NCI-H1417 (cell line): ENCODE results near the gene GDI2.
"Not testable (repeated sequence)": the region's sequence is repeated elsewhere in the genome, so short reads cannot be mapped to it uniquely, and the experiment has no call there.

ENCODE experiments used
- DNase-seq, 3 experiments: peaks; one replicate each; lab custom pipeline; 2025; lab: John Stamatoyannopoulos, UW

The GDI2 gene

DNA sequence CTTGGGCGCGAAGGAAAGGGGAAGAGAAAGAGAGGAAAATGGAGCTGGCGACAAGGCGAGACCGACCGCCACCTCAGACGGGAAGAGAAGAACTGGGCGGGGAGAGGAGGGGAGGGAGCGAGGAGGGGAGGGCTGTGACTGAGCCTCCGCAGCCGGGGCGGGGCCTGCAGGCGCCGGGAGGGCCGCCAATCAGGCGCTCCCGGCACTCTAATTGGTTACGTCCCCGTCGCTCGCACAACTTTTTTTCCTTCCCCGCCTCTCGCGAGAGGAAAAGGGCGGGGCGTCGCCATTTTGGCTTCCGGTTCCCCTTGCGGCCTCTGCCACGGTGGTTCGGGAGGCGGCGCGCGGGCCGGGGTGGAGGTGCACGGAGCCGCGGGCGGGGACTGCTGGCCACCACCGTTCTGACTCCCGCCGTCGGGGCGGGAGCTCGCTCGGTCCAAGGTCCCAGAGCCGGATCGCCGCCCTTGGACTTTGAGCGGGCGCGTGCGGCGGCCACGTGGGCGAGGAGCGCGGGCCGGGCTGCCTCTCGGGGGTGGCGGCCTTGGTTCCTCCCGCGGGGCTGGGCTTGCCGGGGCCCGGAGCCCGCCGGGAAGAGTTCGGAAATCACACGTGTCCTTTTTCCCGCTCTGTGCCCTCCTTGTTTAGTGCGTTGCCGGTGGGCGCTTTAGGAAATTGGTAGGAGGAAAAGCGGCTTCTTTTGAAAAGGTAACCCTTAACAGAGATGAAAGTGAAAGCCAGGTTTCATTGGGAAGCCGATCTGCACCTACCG, at the start of gene GDI2:
GDI2 (minus strand) TSS at position 94 of the 769 bp plus-strand sequence. CDS start 176 bp downstream, outside the sequence.
- DNase-seq: peak; percentile 91 to 96 (median 93)

DNA sequence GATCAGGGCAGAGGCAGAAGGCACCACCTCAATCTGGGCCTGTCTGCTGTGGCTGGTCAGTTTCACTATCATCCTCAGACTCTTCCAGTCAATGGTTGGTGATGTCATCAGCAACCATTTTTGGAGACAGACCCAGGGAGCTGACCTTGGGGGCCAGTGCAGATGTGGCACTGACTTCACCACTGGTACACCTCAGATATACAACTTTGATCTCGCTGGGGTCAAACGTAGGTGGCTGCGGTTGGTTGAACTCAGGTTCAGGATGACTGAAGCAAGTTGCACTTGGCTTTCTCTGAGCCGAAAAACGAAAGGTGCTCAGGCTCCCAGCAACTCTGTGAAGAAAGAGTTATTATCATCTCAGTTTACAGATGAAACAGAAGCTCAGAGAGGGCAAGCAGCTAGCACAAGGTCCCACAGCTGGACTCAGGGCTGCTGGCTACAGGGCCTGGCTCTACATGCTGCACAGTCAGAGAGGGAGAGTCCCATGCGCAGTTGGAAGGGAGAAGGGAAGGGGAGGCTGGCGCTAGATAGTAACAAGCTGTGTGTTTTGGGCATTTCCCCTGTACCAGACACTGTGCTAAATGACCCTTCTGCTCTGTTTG, 49.2 kb upstream of the GDI2 start:
- no peak for DNase-seq

DNA sequence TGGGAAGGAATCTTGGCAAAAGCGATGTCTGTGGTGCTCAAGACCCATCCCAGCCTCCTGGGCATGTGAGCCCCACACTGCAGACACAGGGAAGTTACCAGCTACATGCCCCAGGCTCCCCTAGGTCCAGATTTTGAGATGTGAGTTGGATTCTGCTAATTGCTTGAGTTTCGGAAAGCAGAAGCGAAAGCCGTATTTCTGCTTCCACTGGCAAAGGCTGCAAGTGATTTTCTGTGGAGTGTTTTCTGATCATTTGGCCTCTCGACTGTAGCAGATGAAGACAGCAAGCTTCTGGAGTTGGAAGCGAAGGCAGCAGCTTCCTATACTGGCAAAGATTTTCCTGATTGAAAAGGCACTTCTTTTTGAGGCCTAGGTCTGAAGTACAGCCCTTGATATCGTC, 46.8 kb upstream of the GDI2 start:
- DNase-seq: no peak

DNA sequence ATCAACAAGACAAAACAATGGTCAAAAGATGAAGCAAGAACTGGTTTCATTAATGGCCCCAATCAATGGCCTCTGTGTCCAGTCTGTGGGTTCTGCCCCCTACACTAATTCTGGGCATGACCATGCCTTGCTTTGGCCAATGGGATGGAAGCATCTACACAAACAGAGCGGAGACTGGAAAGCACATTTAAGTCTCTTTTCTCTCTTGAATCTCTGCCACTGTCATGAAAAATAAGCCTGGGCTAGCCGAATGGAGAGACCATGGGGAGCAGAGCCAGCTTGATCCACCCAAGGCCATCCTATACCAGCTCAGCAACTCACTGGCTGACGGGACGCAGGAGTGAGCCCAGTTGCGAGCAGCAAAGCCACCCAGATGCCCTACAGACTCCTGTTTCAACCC, 45.6 kb upstream of the GDI2 start:
- no peak for DNase-seq

DNA sequence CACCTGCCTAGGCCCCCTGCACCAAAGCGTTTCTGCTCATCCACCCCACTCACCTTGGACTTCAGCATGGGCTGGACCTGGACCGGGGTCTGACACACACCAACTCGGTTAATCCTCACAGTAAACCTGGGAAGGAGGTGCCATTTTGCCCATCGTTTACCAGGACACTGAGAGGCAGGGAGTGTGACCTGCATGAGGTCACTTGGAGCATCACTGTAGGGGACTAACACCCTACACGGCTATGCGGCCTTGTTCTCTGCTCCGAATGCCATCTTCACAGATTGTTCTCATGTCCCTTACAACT, 43.4 kb upstream of the GDI2 start:
- no peak for DNase-seq

DNA sequence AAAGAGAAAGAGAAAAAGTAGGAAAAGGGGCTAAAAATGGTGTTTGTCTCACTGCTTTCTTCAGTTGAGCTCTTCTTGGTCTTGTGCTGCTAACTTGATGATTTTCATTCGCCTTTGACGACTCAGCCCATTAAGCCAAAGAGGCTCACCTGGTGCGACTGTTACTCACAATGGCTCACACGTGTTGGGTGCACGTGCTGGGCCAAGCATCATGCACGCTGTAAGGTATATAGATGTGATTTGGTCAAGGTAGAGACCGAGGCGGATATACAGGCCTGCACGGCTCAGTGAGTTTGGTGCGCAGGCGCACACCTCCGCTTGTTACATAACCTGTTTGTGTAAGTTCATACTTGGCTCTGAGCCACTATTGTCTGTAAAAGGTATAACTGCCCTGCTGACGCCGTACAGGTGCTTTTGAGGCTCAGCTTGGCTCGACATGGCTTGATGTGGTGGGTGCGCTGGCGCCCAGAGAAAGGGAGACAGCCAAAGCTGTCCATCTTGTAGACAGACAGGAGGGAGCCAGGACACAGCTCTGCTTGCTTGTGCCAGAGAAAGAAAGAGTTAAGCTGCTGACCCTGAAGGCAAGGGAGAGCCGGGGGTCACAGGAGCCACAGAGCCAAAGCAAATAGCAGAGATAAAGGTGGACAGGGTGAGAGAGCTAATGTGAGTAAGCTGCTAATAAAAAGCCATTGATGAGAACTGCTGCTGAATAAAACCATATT, 42.9 kb upstream of the GDI2 start:
- no peak for DNase-seq

DNA sequence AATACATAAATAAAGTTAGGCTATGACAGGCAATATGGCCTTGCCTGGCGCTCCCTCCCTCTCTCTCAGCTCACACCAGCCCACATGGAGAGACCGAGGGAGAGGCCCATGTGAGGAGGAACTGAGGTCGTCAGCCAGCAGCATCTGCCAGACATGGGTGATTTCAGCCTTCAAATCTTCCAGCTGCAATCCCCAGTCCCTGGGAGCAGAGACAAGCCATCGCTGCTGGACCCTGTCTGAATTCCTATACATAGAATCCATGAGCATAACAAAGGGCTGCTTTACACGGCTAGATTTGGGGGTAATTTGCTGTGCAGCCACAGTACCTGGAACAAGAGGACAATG, 40.9 kb upstream of the GDI2 start:
- no peak for DNase-seq

DNA sequence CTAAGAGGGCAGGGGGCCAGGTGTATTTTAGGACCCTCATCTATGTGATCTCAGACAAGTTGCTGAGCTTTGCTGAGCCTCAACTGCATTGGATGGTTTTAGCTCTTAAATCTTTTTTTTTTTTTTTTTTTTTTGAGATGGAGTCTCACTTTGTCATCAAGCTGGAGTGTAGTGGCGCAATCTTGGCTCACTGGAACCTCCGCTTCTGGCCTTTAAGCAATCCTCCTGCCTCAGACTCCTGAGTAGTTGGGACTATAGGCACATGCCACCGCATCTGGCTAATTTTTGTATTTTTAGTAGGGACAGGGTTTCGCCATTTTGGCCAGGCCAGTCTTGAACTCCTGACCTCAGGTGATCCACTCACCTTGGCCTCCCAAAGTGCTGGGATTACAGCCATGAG, 33.4 kb upstream of the GDI2 start:
- not testable (repeated sequence) for DNase-seq

DNA sequence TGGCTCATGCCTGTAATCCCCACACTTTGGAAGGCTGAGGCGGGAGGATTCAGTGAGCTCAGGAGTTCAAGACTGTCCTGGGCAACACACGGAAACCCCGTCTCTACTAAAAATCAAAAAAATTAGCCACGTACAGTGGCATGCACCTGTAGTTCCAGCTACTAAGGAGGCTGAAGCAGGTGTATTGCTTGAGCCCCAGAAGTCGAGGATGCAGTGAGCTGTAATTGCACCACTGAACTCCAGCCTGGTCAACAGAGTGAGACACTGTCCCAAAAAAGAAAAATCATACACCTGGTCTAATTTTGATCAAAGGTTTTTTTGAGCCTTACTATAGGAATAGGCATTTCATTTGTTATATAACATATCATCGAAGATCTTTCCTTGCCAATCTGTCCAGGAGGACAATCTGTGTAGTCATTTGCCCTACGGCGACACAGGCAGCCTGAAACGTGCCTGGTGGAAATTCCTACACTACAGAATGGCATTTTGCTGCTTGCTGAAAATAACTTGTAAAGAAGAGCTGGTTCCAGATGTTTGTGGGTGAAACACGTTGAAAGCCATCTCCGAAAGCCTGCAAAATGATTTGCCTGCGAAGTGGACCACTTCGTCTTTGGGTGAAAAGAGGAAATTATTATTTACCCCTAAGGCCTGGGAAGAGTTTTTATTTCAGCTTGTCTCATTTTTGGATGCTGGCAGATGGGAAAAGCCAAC, 31.3 kb upstream of the GDI2 start:
- DNase-seq: no peak

DNA sequence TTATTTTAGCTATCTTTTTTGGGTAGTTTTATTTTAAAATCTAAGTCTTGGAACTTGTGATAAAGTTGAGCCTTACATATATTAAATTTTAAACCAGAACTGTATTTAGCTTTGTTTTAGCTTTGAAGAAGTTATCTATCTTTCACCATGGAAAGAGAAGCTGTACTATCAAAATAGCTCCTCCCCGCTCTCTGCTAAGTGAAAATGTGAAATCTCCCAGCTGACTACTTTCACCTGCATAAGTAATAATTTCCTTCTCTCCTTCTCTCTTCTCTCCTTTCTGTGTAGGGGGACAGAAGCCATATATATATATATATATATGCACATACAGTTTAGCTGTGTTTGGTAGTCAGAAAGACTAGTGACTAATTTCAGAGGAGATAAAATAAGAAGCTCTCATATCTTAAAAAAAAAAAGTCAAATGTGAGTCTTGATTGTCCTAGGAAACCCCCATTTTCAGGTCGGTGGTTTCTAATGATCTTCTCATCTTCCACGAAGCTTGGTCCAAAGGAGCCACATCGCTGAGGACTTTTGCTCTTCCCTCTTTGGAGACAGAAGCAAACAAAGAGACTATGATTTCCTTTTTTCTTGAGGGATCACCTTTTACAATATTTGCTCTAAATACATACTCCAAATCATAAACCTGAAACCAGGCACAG, 30.6 kb upstream of the GDI2 start:
- no peak for DNase-seq

DNA sequence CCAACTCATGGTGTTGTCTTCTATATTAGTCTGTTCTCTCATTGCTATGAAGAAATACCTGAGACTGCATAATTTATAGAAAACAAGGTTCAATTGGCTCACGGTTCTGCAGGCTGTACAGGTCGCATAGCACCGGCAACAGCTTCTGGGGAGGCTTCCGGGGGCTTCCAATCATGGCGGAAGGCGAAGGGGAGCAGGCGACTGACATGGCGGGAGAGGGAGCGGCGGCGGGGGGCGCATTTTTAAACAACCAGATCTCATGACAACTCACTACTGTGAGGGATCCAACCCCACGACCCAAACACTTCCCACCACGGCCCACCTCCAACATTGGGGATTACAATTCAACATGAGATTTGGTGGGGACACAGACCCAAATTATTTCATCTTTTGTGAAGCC, 28.7 kb upstream of the GDI2 start:
- DNase-seq: no peak

DNA sequence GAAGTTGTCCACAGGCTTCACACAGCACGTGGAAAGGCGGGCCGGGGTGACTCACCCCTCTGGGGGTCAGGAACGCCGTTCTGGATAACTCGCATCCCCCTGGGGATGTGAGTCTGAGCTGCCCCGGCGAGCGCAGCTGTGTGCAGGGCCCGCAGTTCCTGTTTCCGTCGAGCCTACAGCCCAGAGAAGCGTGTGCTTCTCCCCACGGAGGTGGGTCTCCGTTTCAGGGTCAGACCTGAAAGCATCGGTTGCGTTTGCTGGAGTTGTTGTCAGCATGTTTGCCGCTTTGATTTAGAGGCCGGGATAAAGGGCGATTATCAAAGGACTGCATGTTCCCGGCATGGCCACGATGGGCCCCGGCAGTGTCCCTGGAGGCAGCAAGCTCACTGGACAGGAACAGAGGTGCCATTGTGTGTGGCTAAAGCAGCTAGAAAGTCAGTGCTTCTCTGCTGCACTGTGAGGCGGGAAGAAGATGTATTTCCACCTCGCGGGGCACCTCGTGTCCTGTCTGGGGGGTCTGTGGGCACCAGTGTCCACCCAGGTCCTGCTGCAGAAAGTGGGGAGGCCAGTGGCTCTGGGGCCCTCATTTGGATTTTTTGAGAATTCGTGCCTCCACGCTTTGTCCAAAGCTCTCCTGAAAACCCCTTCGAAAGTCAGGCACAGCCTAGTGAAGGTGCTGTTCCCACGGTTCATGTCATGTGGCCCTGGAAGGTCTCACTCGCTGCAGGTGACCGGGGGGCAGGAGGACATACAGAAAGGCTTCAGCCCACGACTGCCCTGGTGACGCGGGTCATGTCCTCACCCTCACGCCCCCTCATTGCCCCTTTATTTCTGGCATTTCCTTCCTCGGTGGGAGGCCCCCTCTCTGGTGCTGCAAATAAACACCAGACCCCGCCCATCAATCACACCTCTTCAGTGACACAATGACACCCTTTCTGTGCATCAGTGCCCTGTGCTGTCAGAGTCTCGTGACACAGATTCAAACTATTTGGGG, 27.4 kb upstream of the GDI2 start:
- no peak for DNase-seq

DNA sequence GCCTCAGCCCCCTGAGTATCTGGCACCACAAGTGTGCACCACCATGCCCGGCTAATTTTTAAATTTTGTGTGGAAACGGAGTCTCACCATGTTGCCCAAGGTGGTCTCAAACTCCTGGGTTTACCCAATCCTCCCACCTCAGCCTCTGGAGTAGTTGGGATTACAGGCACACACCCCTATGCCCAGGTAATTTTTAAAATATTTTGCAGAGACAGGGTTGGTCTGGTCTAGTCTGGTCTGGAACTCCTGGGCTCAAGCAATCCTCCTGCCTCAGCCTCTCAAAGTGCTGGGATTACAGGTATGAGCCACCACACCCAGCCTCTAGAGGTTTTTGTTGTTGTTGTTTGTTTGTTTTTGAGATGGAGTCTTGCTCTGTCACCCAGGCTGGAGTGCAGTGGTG, 22.9 kb upstream of the GDI2 start:
- not testable (repeated sequence) for DNase-seq

DNA sequence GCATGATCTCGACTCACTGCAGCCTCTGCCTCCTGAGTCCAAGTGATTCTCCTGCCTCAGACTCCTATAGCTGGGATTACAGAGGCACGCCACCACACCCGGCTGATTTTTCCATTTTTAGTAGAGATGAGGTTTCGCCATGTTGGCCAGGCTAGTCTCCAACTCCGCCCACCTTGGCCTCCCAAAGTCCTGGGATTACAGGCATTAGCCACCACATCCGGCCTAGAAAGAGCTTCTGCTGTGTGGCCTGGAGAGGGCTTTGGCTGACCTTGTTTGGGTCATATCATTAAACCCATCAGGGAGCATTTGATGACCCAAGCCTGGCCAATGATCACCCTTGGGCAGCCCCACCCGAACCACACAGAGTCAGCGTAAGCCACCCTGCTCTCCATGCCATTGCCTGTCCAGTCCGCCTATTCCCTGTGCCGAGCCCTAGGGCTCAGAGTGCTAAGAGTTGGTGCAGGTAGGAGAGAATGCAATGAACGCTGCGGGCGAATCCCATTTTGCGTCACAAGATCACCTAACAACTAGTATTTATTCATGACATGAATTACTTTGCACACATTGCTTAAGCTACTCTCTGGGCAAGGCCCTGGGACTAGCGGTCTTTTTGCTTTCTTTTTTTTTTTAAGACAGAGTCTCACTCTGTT, 22.3 kb upstream of the GDI2 start:
- DNase-seq: no peak

DNA sequence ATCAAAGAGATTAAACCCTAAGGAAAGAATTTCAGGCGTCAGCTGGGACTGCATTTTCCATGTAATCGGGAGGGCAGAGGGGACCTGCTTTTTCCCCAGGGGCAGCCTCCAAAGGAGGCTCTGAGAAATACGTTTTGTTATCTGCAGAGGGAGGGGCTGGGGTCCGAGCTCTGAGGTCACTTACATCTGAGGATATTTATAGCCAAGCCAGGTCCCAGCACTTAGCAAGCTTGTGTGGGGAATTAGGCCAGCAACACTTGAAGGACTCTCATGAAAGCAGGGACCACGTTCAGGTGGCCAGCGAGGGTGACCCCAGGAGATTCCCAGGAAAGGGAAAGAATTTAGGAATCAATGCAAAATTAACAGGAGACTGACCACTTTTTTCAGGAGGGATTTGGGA, 20.6 kb upstream of the GDI2 start:
- DNase-seq: no peak

DNA sequence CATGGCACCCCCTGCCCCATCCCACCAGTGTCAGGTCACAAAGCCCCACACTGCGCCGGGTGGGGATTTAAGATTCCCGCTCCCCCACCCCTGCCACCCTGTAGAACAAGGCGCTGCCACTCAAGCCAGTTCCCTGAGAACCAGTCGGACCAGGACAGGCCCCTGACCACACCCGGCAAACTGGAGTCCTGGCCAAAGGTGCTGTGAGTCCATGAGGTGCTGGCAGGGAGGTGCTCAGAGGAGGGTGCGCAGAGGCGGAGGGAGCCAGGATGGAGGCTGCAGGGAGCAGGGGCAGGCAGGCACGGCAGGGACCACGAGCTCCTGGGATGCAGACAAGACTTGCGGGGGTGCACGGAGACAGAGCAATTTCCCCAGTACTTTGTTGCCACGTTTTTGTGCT, 19.7 kb upstream of the GDI2 start:
- no peak for DNase-seq

DNA sequence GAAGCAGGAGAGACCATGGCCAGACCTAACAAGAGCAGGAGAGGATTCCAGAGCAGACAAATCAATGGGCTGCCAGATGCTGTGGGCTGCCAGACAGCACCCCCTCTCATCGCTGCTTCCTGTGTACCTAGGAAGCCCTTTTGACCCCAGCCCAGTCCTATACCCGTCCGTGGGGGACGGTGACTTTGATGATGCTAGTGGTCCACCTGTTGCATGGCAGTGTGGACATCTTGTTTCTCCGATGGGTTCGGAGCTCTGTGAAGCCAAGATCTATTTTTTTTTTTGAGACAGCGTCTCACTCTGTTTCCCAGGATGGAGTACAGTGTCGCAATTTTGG, 18.2 kb upstream of the GDI2 start:
- no peak for DNase-seq

DNA sequence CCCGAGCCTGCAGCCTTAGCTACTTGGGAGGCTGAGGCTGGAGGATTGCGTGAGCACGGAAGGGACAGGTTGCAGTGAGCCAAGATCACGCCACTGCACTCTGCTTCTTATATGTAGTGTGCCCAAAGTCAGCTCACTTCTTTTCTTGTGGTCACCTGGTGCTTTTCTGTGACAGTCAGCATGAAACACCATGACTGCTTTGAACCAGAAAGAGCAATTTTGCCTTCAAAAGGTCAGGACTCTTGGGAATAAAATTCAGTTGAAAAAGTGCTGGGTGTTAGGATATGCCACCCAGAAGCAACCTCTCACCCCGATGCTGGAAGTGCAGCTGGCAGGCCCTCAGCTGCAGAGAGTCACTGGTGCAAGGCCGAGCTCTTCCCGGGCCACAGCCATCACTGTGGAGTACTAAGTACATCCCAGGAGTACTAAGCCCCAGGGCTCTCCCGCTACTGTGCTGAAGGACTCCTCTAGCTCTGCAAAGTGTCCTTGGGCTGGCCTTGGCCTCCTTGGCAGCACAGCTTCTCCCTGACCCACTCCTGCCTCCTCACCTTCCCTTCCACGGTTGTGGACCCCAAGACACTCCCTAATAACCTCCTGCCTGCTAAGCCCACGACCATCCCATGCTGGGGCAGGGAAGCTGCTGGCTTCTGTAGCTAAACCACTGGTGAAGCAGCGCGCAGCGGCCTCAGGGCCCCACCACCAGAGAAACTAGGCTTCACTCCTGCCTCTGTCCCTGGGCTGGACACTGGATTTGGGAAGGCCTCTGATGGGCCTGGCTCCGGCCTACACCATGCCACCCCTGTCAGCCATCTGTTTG, 17.6 kb upstream of the GDI2 start:
- DNase-seq: no peak

DNA sequence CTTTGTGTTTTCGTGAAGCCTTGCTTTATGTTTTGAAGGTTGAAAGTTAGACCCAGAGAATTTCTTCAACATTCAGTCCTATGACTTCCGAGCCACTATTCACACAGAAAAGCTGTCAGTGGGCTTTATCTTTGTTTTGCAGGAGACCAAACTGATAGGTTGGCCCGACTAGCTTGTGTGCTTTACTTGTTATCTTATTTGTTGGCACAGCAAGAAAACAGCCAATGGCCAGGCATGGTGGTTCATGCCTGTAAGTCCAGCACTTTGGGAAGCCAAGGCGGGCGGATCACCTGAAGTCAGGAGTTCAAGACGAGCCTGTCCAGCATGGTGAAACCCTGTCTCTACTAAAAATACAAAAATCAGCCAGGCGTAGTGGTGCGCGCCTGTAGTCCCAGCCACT, 16.0 kb upstream of the GDI2 start:
- DNase-seq: no peak

DNA sequence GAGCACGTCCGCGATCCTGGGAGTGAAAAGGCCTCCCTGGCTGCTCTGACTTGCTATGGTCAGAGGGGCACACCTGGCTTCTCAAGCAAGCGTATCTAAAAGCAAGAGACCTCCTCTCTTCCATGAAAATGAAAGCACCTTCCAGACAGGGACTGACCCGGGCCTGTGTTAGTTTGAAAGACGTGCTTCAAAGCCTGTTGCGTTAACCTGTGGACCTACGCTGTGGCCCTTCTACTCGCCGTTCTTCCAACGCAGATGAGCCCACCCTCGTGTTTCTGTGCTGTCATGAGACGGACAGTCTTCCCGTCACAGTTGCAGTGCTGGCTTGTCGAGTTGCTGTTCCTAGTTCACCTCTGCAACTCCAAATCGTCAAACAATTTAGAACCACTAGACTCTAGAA, 15.5 kb upstream of the GDI2 start:
- no peak for DNase-seq
